MCF 10A (cell line): ENCODE measurements around the gene RASA1. TPM values are rescaled to one million over a fixed set of nuclear protein-coding genes. Genes with fewer than 3 reads are reported as not detected.
A peak's percentile ranks its signal among the peaks of the same experiment; 100 is the strongest.

Experiments
- BruUV-seq: library from RNA; stranded (reverse); fragments of 400-500 nt; replicated peaks from 2 replicates; lab custom pipeline; 2021; lab: Mats Ljungman, UMichigan
- CTCF ChIA-PET: fragments of 300-600 bp; sonication (Branson Sonifier 250); formaldehyde crosslinking; extraction: SDS; loops from one replicate; lab custom pipeline; 2021; ENCODE audit warnings: antibody characterized with exemption, inconsistent platforms; lab: Yijun Ruan, JAX
- POLR2A ChIA-PET: fragments of 300-600, 350-650 bp; sonication (Branson Sonifier 250); formaldehyde crosslinking; extraction: SDS; loops from one replicate; lab custom pipeline; 2020; ENCODE audit warnings: antibody characterized with exemption, inconsistent platforms; lab: Yijun Ruan, JAX
- DNase-seq: peaks from one replicate; pipeline ENCODE4 v3.0.0-alpha.2; 2018; ENCODE audit not compliant: unreplicated experiment
- H3K27ac Mint-ChIP-seq: one replicate; pipeline ENCODE4 v1.8.0; 2022; ENCODE audit warnings: mild to moderate bottlenecking, low read depth, mixed read lengths; ENCODE audit not compliant: unreplicated experiment
- H3K27me3 Mint-ChIP-seq: one replicate; pipeline ENCODE4 v1.8.0; 2022; ENCODE audit warnings: mixed read lengths; ENCODE audit not compliant: insufficient read depth, unreplicated experiment
- H3K36me3 Mint-ChIP-seq: one replicate; pipeline ENCODE4 v1.8.0; 2022; ENCODE audit warnings: mild to moderate bottlenecking, moderate library complexity, mixed read lengths; ENCODE audit not compliant: insufficient read depth, unreplicated experiment
- H3K4me1 Mint-ChIP-seq: one replicate; pipeline ENCODE4 v1.8.0; 2022; ENCODE audit warnings: mixed read lengths; ENCODE audit not compliant: insufficient read depth, unreplicated experiment
- H3K4me3 Mint-ChIP-seq: one replicate; pipeline ENCODE4 v1.8.0; 2022; ENCODE audit warnings: mild to moderate bottlenecking, moderate library complexity, mixed read lengths; ENCODE audit not compliant: unreplicated experiment
- H3K9me3 Mint-ChIP-seq: one replicate; pipeline ENCODE4 v1.8.0; 2022; ENCODE audit warnings: mixed read lengths; ENCODE audit not compliant: unreplicated experiment
- CTCF ChIP-seq: fragments of 200-600 bp; IDR thresholded peaks from one replicate; pipeline ENCODE4 v1.8.0; 2022; ENCODE audit warnings: antibody characterized with exemption, mild to moderate bottlenecking; ENCODE audit not compliant: unreplicated experiment
- intact Hi-C: fragments of 100-400 bp; cut with micrococcal nuclease; formaldehyde crosslinking; loops from 2 replicates; pipeline ENCODE4 v1.14.1; 2022
- total RNA-seq: library from RNA; stranded (reverse); gene quantifications from 2 replicates; pipeline ENCODE4 v1.2.3, GENCODE V29; 2022

The RASA1 gene
- total RNA-seq, 1 experiment from 2014 or later: 68.6 TPM

- H3K4me1 Mint-ChIP-seq: peaks cover 20% of the 10 kb centered on the region
- no peaks in the 10 kb centered on the region for H3K27me3 Mint-ChIP-seq
- DNase-seq: peak; percentile 99
- H3K9me3 Mint-ChIP-seq: no peaks in the 10 kb centered on the region
- ChIA-PET CTCF (interaction anchor here (0.9 to 1.8 kb wide), 4 partner anchors 12 to 1278 kb away, joined by 4 to 6 read pairs (median 4); no protein-coding TSS in a partner anchor), POLR2A (interaction anchor here (0.6 to 2.9 kb wide), 12 partner anchors 8 to 427 kb away, joined by 3 to 18 read pairs (median 4); partner anchors contain the start of gene RASA1)
- no peak for TF ChIP-seq CTCF
- peak within 1 kb of the TSS; percentile 85 for H3K4me3 Mint-ChIP-seq
- H3K36me3 Mint-ChIP-seq: peaks cover 38% of the 10 kb centered on the region
- BruUV-seq: no TSS peak
- intact Hi-C loops: loop anchor here (5.0 kb wide), 1 partner anchor 795 kb away; the partner anchor contains the start of gene COX7C
- peak within 1 kb of the TSS; percentile 95 for H3K27ac Mint-ChIP-seq
These were observed 145.1 kb downstream of the RASA1 start, which contains the start of gene CCNH for GRCh38 chr5:87412630-87413342. Gene CCNH (minus strand): TSS chr5:87412930. CDS start chr5:87412794, 136 bp downstream.

- Mint-ChIP-seq H3K27me3 (no peaks in the 10 kb centered on the region), H3K27ac (peak overlapping the region; percentile 95)
- CTCF ChIA-PET: interaction anchor here (0.9 to 1.1 kb wide), 2 partner anchors 12 to 142 kb away, joined by 4 read pairs; no protein-coding TSS in a partner anchor
These were observed 145.6 kb downstream of the RASA1 start for GRCh38 chr5:87413343-87413645.

GRCh38 chr5:87418506-87418905 lies 150.8 kb downstream of the RASA1 start:
- no peak for TF ChIP-seq CTCF
- H3K4me1 Mint-ChIP-seq: peaks cover 11% of the 10 kb centered on the region
- no TSS peak for BruUV-seq
- intact Hi-C loops: no loop called here
- no peak overlapping the region for H3K4me3 Mint-ChIP-seq
- no peak overlapping the region for H3K27ac Mint-ChIP-seq
- ChIA-PET POLR2A (no interaction called here), CTCF (no interaction called here)
- no peak for DNase-seq
- H3K9me3 Mint-ChIP-seq: peaks cover 5% of the 10 kb centered on the region
- H3K27me3 Mint-ChIP-seq: no peaks in the 10 kb centered on the region
- H3K36me3 Mint-ChIP-seq: no peaks in the 10 kb centered on the region

More at GRCh38 chr5:87413343-87413645, 145.6 kb downstream of the RASA1 start:
- peak overlapping the region; percentile 85 for H3K4me3 Mint-ChIP-seq
- intact Hi-C loops: loop anchor here (5.0 kb wide), 1 partner anchor 796 kb away; the partner anchor contains the start of gene COX7C
- POLR2A ChIA-PET: interaction anchor here (1.1 to 2.9 kb wide), 7 partner anchors 8 to 336 kb away, joined by 3 to 18 read pairs (median 7); partner anchors contain the start of gene RASA1
- no peaks in the 10 kb centered on the region for H3K9me3 Mint-ChIP-seq
- no peak for TF ChIP-seq CTCF
- no peak for DNase-seq
- H3K4me1 Mint-ChIP-seq: peaks cover 20% of the 10 kb centered on the region
- TSS peak; percentile 77 for BruUV-seq
- peaks cover 33% of the 10 kb centered on the region for H3K36me3 Mint-ChIP-seq

GRCh38 chr5:87421307-87421706 lies 153.6 kb downstream of the RASA1 start:
- POLR2A ChIA-PET: interaction anchor here (1.9 kb wide), 1 partner anchor 9 kb away, joined by 11 read pairs; the partner anchor contains the start of gene CCNH

More at GRCh38 chr5:87421307-87421706, 153.6 kb downstream of the RASA1 start:
- intact Hi-C loops: loop anchor here (10.0 kb wide), 2 partner anchors 203 to 1273 kb away; no protein-coding TSS in a partner anchor
- BruUV-seq: no TSS peak
- no peak for TF ChIP-seq CTCF
- DNase-seq: peak; percentile 54
- Mint-ChIP-seq H3K36me3 (peaks cover 6% of the 10 kb centered on the region), H3K9me3 (peaks cover 5% of the 10 kb centered on the region), H3K27ac (no peak overlapping the region), H3K4me1 (peaks cover 12% of the 10 kb centered on the region), H3K27me3 (no peaks in the 10 kb centered on the region), H3K4me3 (no peak overlapping the region)
- CTCF ChIA-PET: interaction anchor here (0.5 to 1.1 kb wide), 4 partner anchors 8 to 1259 kb away, joined by 3 to 4 read pairs (median 4); no protein-coding TSS in a partner anchor
